Forelimb muscle (tissue), 1 donor: Measurements from ENCODE around the gene SEC16A. TPM values are rescaled to one million over a fixed set of nuclear protein-coding genes. Genes with fewer than 3 reads are reported as not detected.

Experiments
- DNase-seq: peaks from one replicate; pipeline ENCODE4 v3.0.0-alpha.2; 2013; ENCODE audit warnings: low read depth
- polyA plus RNA-seq: library from polyadenylated mRNA; unstranded; fragments of 120-200 nt; gene quantifications from one replicate; pipeline ENCODE4 v1.2.1, GENCODE V29; 2013; ENCODE audit not compliant: insufficient read length

Gene SEC16A, protein sequence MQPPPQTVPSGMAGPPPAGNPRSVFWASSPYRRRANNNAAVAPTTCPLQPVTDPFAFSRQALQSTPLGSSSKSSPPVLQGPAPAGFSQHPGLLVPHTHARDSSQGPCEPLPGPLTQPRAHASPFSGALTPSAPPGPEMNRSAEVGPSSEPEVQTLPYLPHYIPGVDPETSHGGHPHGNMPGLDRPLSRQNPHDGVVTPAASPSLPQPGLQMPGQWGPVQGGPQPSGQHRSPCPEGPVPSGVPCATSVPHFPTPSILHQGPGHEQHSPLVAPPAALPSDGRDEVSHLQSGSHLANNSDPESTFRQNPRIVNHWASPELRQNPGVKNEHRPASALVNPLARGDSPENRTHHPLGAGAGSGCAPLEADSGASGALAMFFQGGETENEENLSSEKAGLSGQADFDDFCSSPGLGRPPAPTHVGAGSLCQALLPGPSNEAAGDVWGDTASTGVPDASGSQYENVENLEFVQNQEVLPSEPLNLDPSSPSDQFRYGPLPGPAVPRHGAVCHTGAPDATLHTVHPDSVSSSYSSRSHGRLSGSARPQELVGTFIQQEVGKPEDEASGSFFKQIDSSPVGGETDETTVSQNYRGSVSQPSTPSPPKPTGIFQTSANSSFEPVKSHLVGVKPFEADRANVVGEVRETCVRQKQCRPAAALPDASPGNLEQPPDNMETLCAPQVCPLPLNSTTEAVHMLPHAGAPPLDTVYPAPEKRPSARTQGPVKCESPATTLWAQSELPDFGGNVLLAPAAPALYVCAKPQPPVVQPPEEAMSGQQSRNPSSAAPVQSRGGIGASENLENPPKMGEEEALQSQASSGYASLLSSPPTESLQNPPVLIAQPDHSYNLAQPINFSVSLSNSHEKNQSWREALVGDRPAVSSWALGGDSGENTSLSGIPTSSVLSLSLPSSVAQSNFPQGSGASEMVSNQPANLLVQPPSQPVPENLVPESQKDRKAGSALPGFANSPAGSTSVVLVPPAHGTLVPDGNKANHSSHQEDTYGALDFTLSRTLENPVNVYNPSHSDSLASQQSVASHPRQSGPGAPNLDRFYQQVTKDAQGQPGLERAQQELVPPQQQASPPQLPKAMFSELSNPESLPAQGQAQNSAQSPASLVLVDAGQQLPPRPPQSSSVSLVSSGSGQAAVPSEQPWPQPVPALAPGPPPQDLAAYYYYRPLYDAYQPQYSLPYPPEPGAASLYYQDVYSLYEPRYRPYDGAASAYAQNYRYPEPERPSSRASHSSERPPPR (N-terminal part only)
- polyA plus RNA-seq, result 30.9 TPM

DNA sequence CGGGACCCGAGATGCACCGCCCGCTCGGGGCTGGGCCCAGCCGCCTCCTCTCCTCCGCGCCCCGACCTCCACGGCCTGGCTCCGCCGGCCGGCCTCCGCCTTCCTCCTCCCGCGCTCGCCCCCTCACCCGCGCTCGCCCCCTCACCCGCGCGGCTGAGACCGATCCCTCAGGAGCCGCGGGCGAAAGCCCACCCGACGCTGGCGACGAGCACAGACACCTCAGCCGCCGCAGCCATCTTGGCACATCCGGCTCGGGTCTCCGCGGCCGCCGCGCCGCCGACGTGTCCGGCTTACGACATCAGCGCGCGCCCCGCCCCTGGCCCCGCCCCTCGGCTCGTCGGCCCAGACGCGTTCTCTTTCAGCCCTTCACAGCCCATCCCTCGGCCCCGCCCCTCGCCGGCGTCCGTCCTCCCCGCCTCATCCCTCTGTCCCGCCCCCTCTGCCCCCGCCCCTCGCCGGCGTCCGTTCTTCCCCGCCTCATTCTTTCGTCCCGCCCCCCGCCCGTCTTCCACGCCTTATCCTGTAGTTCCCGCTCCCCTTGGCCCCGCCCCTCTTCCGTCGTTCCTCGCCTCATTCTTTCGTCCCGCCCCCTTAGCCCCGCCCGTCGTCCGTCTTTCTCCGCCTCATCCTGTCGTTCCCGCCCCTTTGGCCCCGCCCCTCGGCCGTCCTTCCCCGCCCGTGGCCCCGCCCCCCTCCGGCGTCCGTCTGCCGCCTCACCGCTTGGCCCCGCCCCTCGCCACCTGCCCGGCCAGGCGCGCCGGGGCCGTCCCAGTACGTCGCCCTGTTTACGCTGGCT lies at the start of gene SEC16A:
Gene SEC16A, minus strand, starts transcription at position 248 of the 796 bp plus-strand sequence. CDS start 5,425 bp downstream, outside the sequence.
- DNase-seq, result peak; percentile 90

DNA sequence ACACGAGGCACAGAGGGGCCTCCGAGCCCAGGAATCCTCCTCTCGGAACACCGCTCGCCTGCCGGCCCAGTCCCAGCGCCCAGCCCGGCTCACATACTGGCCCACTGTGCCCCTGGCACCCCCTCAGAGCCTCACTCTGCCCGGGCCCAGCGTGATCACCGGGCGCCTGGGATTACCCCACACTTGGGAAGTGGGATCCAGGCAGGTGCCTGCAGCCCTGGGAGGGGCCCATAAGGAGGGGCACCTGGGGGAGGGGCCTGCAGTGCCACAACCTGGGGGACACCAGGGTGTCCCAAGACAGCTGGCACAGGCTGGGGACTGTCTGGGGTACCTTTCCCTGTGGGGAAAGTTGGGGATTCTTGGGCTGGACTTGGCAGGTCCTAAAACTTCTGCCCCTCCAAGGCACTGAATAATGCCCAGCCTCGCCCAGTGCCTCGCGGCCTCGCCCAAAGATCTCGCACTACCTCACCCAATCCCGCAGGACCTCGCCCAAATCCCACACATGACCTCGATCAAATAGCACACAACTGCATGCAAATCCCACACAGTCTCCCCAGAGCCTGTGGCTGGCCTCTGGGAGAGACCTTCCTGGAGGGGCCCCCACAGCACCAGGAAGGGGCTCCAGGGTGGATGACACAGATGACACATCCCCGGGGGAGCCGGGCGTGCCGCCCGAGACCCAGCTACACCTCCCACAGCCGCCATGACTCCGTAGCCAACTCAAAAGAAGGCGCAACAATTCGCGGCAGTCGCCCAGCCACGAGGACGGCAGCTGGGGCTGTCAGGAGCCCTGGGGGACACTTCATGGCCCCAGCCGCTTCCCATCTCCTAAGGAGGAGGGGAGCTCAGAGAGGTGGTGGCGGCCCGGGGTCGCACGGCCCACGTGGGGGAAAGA lies 49.3 kb upstream of the SEC16A start:
- no peak for DNase-seq

DNA sequence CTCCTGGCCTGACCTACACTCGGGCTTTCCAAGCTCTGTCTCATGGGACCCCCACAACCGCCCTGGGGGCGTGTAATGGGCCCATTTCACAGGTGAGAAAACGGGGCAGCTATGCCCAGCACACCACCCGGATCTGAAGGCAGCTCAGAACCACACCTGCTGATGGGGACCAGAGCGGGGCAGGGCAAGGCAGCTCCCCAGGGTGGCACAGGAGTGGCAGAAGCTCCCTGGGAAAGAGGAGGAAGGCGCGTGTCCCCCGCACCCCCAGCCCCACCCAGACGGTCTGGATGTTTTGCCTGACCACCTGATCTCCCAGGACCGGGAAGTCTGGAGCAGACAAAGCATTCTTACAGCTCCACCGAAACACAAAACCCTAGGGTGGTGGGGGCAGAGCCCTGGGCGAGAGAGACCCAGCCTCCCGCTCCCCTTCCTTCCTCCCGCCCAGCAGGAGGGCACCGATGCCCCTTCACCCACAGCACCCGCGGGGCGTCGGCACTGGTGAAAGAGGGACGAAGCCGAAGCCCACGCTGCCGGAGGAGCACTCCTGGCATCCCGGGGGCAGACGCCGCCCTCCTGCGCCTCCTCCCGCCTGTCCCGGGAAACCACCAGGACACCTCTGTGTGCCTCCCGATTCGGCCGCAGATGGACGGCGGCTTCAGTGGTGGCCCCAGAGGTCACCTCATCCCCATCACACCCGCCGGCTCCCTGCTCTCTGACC lies 48.5 kb upstream of the SEC16A start:
- DNase-seq, result no peak

DNA sequence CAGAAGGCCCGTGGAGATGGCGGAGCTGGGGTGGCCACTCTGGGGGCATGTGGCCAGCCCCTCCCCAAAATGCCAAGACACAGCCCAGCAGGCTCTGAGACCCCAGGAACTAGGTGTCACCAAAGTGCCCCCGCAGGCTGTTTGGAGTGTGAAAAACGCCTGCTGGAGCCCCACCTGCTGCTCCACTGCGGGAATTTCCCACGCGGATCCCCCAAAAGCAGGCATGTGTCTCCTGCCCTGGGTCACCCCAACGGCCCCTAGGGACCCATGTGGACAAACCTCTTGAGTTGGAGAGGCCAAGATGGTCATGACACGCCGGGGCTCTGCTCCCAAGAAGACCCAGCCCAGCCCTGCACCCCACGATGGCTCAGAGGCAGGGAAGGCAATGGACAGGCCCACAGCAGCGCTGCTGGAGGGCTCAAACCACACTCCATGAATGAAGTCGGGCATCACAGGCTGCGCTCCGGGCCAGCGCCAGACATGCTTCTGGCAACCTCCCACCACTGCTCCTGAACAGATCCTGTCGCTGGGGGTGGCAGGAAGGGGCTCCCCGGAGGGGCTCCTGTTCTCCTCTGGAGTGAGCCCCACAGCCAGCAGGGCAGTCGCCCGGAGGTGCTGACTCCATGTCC lies 47.7 kb upstream of the SEC16A start:
- DNase-seq, result no peak

DNA sequence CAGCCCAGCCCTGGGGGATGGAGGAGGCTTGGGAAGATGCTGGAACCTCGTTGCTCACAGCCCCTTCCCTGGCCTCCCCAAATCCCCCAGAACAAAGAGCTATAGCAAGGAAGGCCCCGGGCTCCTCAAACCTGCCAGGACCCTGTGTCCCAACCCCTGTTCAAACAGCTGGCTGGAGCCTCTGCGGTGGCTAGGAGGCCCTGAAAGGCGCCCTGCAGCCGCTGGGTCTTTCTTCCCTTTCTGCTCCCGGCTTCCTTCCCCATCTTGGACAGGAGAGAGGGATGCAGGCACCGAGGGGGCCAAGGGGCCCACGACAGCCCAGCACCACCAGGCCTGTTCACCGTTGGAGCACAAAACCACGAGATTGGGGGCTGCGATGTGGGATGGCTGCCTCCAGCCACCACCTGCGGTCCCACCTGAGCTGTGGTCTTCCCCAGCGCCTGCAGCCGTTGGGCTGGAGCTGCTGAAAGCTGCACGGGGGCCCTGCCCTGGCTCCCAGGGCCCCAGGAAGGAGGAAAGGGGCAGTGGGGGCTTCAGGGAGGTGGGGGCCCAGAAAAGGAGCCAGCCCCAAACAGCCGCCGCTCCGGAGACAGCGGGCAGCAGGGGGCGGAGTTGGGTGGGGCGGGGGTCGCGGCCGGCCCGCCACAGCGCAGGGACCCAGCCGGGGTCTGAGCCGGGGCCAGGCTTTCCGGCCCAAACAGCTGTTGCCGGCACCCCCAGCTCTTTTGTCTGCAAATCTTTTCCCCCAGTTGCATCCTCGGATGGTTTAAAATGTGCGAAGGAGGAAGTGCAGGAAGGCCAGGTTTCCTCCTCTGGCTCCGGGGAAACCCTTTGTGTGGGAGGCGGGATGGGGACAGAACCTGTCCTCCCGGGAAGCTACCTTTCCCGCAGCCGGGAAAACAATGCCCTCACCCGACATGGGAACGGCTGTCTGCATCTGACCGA lies 46.9 kb upstream of the SEC16A start:
- DNase-seq, result no peak

DNA sequence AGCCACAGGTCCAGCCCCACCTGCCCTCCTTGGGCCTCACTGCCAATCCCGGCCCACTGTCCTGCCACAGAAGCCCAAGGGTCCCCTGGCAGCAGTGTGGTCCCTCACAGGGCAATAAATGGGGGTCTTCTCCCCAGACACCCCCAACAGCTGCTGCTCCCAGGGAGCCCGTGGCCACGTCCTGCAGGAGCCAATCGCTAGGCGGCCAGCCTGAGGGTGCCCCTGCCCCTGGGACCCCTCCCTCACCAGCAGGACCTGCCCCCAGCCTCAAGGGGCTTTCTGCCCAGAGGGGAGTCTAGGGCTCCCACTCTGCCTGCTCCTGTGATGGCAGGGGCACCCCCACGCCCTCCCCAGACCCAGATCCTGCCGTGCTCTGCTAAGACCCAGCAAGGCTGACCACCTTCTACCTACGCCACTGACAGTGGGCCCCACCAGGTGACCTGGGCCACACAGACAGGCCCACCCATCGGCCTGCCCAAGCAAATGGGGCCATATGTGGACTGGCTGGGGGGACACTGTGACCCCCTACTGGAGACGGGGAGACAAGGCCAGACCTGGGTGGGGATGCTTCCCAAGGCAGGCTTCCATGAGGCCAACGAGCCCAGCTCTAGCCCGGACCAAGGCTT lies 46.0 kb upstream of the SEC16A start:
- DNase-seq, result no peak

DNA sequence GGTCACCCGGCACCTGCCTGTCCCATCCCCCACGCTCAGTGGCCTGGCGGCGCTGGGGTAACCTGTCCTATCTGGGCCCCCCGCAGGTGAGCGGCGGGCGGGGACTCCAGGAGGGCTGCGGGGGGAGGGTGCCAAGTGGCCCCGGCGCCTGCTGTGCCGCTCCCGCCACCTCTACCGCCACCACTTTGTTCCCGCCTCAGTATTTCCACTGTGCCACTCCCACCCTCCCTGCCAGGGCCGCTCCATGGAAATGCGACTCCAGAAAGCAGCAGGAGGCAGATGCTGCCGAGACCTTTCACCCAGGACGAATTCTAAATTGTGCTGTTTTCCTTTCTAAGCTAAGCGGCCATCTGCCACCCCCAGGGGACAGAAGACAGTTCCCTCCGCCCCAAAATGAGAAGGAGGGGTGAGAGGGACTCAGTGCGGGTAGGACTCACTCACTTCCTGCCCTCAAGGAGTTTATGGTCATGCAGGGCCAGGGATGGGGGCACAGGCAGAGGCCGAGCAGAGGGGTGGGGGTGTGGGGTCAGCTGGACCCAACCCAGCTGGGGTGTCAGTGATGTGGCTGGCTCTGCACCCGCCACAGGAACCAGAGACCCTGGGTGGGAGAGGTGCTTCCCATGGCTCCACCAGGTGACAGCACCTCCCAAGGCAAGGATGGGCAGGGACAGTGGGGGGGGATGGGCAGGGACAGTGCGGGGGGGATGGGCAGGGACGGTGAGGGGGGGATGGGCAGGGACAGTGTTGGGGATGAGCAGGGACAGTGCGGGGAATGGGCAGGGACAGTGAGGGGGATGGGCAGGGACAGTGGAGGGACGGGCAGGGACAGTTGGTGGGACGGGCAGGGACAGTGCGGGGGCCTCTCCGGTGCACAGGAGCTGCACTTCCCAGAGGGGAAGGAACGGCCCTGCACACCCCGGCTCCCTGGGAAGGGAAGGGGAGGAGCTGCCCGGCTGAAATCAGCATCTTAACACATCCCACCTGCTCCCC lies 45.2 kb upstream of the SEC16A start:
- DNase-seq, result no peak

DNA sequence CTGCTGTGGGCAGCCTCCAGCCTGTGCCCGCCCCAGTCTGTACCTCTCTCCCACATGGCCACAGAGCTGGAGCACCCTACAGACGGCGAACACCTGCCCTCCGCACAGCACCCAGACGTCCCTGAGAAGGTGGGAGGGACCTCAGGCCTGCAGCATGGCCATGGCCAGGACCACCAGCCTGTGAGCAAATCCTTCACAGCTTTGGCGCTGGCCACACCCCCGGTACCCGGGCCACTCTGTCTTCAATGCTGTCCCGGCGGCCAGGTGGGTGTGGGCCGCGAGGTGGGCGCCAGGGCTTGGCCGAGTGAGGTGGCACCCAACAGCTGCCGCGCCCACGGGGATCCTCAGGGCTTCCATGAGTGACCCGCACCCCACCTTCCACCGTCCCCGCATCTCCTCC lies 44.3 kb upstream of the SEC16A start:
- no peak for DNase-seq

DNA sequence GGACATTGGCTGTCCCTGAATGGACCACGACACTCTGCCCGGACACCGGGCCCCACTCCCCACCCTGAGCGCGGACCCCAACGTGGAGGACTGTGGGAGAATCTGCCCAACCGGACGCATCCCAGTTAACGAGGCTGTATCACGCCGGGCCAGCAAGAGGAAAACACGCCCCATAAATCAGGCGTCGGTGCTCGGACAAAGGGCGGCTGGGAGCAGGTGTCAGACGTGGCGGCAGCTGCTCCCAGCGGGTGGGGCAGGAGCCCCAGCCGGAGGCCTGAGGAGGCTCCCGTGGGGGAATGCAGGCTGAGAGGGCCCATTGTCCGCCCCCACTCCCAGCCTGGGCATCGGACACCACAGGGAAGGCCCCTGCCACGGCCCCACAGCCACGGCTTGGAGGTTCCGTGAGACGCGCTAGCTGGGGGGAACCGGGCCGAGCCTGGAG lies 43.8 kb upstream of the SEC16A start:
- no peak for DNase-seq

DNA sequence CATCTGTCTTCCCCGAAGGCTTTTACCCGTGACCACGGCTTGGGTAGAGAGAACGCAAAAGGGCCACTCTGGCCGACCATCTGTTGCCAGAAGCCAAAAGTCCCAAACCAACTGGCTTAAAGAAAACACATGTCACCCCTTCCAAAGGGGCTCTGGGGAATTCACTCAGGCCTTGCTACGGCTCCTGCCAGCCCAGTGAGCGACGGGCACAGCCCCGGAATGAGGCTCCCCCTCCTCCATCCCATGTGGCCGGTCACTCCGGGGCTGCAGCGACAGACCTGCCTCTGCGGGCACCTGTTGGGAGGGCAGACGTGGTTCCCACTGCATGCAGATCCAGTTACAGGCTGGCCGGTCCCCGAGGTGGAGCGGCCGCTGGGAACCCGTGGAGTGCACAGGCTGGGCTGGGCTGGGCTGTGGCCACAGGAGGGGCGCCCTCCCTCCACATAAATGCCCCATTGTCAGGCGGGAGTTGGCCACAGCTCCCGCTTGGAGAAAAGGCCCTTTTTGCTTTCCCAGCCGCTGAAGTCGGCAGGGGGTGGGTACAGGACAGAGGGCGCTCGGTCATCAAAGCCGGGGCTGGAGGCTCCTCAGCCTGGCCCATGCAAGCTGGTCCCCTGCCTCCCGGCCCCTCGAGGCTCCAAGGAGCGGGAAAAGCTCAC lies 43.1 kb upstream of the SEC16A start:
- DNase-seq, result no peak

DNA sequence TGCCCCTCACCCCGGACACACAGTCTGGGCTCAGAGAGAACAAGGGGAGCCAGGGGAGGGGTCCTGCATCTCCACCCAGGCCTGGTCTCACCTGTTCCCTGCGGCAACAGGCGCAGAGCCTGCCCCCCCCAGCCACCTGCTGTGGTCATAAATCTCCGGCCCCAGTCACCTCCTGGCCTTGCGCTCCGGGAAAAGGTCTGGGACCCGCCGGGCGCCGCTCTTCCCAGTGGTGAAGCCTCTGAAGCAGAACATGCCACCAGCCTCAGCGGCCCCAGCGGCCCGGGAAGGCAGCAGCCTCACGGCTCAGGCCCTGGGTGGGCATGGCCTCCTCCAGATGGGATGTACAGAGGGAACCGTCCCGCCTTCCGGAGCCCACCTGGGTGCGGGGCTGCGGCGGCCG lies 42.4 kb upstream of the SEC16A start:
- no peak for DNase-seq

DNA sequence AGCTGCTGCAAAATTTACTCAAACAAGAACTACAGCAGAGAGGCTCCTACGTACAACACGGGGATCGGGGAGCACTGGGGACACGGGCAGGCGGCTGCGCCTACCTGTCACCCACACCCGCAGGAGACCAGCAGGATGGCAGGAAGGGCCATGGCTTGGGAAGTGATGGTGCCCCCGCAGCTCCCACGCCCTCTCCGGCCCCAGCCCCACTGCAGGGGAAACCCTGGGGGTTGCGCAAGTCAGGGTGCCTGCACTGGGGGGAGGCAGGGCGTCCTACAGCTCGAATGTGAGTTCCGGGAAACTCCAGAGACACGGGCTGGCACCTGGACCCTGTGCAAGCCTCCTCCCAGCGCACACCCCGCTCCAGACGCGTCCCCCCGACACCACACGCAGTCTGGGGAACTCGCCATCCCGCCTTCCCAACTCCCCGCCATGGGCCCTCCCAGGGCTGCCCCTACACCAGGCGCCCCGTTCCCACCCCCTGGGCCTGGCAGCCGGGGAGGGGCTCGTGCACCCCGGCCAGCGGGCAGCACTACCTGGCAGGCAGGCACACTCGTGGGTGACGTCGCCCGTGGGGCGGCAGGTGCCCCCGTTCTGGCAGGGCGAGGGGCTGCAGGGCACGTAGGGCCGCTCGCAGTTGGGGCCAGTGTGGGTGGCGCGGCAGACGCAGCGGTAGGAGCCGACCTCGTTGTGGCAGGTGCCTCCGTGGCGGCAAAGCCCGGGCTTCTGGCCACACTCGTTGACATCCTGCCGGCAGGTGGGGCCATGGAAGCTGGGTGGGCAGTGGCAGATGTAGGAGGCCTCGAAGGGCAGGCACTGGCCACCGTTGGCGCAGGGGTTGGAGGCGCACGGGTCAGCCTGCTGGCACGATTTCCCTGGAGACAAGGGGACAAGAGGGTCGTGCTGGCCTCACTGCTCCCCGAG lies 39.7 kb upstream of the SEC16A start:
- no peak for DNase-seq

DNA sequence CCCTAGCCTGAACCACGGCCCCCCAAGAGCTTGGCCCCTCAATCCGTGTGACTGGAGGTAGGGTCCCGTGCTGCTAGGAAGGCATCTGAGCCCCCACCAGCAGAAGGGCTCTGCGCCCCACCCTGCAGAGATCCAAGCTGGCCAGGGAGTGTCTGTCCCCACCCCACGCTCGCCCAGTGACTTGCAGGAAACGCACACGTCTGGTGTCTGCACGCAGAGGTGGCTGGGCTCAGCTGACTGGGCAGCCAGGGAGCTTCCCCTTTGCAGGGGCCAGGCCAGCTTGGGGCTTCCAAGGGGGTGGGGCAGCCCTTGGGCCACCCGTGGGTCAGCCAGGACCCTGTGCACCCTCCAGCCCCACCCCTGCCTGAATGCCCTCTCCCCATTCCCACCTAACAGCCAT lies 38.7 kb upstream of the SEC16A start:
- DNase-seq, result no peak

DNA sequence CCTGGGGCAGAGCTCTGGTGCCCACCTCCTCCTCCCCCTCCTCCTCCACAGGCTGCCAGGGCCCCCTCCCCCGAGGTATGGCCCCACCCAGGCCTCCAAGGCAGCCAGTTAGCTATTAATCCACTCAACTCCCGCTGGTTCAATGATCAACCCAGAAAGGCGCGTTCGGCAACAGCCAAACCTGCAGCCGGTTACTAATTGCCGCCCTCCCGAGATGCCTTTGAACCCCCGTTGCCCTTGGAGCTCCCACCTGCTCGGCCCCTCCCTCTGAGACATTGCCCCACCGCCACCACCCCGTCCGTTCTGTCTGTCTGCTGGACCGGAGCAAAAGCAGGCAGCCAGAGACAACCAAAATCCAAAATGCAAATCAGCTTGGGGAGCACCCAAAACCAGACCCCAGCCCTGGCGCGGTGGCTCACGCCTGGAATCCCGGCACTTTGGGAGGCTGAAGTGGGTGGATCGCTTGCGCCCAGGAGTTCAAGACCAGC lies 37.3 kb upstream of the SEC16A start:
- DNase-seq, result no peak
